ENCODE data around the gene ATG9B. TPM values are rescaled to one million over a fixed set of nuclear protein-coding genes. Genes with fewer than 3 reads are reported as not detected.

The ATG9B gene
- total RNA-seq, 4 donors from 2014 or later: 0.27 to 0.28 TPM; not detected in 2

GRCh38 chr7:151025924-151026671 lies 1.8 kb upstream of the ATG9B start:
- Histone ChIP-seq H3K9me3 (no peaks in the 10 kb centered on the region), H3K4me3 (no peak overlapping the region), H3K27me3 (no peaks in the 10 kb centered on the region), H3K36me3 (no peaks in the 10 kb centered on the region), H3K27ac (no peak overlapping the region), H3K4me1 (peaks cover 0 to 10% (median 3%) of the 10 kb centered on the region in 4 donors)
- TF ChIP-seq POLR2A (IDR thresholded peaks at IDR 0.05): no peak
- no peak for TF ChIP-seq CTCF (IDR thresholded peaks at IDR 0.05)
- DNase-seq: no peak

- Histone ChIP-seq H3K36me3 (no peaks in the 10 kb centered on the region), H3K27ac (no peak overlapping the region), H3K4me1 (peaks cover 0 to 17% (median 10%) of the 10 kb centered on the region in 4 donors), H3K4me3 (no peak overlapping the region), H3K9me3 (no peaks in the 10 kb centered on the region), H3K27me3 (no peaks in the 10 kb centered on the region)
- TF ChIP-seq POLR2A (IDR thresholded peaks at IDR 0.05) (no peak), CTCF (IDR thresholded peaks at IDR 0.05) (no peak)
- no peak for DNase-seq
Observed at GRCh38 chr7:151023232-151023631, 1.1 kb downstream of the ATG9B start.

- Histone ChIP-seq H3K27me3 (no peaks in the 10 kb centered on the region), H3K27ac (no peak overlapping the region), H3K4me1 (peaks cover 6 to 18% (median 15%) of the 10 kb centered on the region in 4 donors), H3K9me3 (no peaks in the 10 kb centered on the region), H3K36me3 (no peaks in the 10 kb centered on the region), H3K4me3 (no peak overlapping the region)
- no peak for TF ChIP-seq CTCF (IDR thresholded peaks at IDR 0.05)
- no peak for TF ChIP-seq POLR2A (IDR thresholded peaks at IDR 0.05)
- no peak for DNase-seq
Observed at GRCh38 chr7:151020231-151020630, 4.1 kb downstream of the ATG9B start.

- H3K36me3 ChIP-seq: no peaks in the 10 kb centered on the region
- H3K4me3 ChIP-seq: peak overlapping the region in 3 of 4 donors; percentile 36 to 43 (median 41)
- H3K9me3 ChIP-seq: no peaks in the 10 kb centered on the region
- H3K4me1 ChIP-seq: peaks cover 6 to 21% (median 15%) of the 10 kb centered on the region in 4 donors
- no peak for TF ChIP-seq CTCF (IDR thresholded peaks at IDR 0.05)
- no peak for TF ChIP-seq POLR2A (IDR thresholded peaks at IDR 0.05)
- no peak for DNase-seq
- H3K27ac ChIP-seq: no peak overlapping the region
- no peaks in the 10 kb centered on the region for H3K27me3 ChIP-seq
Observed at GRCh38 chr7:151019130-151019447, 5.2 kb downstream of the ATG9B start.

- no peak for DNase-seq
- TF ChIP-seq POLR2A (IDR thresholded peaks at IDR 0.05) (no peak), CTCF (IDR thresholded peaks at IDR 0.05) (no peak)
- no peaks in the 10 kb centered on the region for H3K9me3 ChIP-seq
- no peaks in the 10 kb centered on the region for H3K36me3 ChIP-seq
- peak overlapping the region in 1 of 4 donors; percentile 3 for H3K27ac ChIP-seq
- no peaks in the 10 kb centered on the region for H3K27me3 ChIP-seq
- H3K4me3 ChIP-seq: peak overlapping the region; percentile 10 to 43 (median 38)
- peaks cover 6 to 27% (median 15%) of the 10 kb centered on the region in 4 donors for H3K4me1 ChIP-seq
Observed at GRCh38 chr7:151018421-151019129, 5.7 kb downstream of the ATG9B start.
